T-helper 17 cell (primary cell): ENCODE data around the gene TANC1. TPM values are rescaled to one million over a fixed set of nuclear protein-coding genes. Genes with fewer than 3 reads are reported as not detected.

Experiments
- ATAC-seq: fragments of 150-1000 bp; cut with Tn5 transposase; 2 replicates; pipeline ENCODE4 v1.10.0; 2021; ENCODE audit warnings: mild to moderate bottlenecking, moderate library complexity
- DNase-seq, 3 donors: peaks; one replicate each; pipeline versions ENCODE4 v3.0.0 to v3.0.0-alpha.2; 2020 to 2021
- H3K9me3 ChIP-seq: one replicate; pipeline ENCODE4 v1.7.0; 2013; ENCODE audit warnings: low read length, mild to moderate bottlenecking; ENCODE audit not compliant: control insufficient read depth, poor library complexity, severe bottlenecking
- H3K27ac Mint-ChIP-seq: one replicate; pipeline ENCODE4 v1.8.0; 2022; ENCODE audit warnings: mild to moderate bottlenecking, moderate library complexity, mixed read lengths
- H3K27me3 Mint-ChIP-seq: one replicate; pipeline ENCODE4 v1.8.0; 2022; ENCODE audit warnings: mixed read lengths
- H3K36me3 Mint-ChIP-seq: one replicate; pipeline ENCODE4 v1.8.0; 2022; ENCODE audit warnings: low read depth, mixed read lengths
- H3K4me1 Mint-ChIP-seq: one replicate; pipeline ENCODE4 v1.8.0; 2022; ENCODE audit warnings: mild to moderate bottlenecking, mixed read lengths
- H3K4me3 Mint-ChIP-seq: one replicate; pipeline ENCODE4 v1.8.0; 2022; ENCODE audit warnings: mild to moderate bottlenecking, moderate library complexity, mixed read lengths
- total RNA-seq, 4 donors: library from RNA in 2 of 4; stranded (reverse) in 2 of 4; gene quantifications; one replicate each; pipeline ENCODE4 v1.2.3 and lab custom pipeline; 2022 to 2026

TANC1 gene
- total RNA-seq (1 to 10 TPM; 1.4 to 2.6 TPM), total RNA-seq (lab: John Stamatoyannopoulos, UW) (4.6 to 9.4 reads per million in 2 donors)

DNA sequence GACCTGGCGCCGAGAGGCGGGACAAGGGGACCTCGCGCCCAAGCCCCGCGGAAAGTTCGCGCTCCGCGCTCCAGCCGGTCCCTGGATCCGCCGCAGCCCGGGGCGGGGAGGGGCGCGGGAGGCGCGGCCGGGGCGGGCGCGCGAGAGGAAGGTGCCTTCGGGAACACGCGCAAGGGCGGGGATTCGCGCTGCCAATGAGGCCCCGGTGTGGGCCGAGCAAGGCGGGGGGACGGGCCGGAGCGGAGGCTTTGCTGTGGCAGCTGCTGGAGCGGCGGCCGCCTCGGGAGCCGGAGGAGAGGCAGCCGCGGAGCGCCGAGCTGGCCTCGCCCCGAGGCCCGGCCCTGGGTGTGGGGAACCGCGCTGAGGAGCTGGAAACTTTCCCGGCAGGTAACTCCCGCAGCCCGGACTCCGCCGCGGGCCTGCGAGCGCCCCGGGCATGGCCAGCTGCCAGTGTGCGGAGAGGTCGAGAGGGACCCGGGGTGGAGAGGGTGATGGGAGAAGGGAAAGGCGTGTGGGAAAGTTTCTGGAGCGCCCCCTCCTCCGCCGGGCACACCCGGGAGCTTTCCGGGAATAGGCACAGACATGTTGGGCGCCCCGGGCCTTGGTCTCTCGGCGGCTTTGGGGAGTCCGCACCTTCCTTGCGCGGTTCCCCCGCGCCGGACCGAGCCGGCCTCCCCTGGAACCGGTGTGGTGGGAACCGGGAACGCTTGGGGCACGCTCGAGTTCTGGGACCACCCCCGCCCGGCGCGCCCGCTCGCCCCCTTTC, at the start of gene TANC1:
TSS of gene TANC1 (plus strand) at position 245 of the 766 bp plus-strand sequence. CDS start 97,271 bp downstream, outside the sequence.
- H3K9me3 ChIP-seq = no peaks in the 10 kb centered on the region
- Mint-ChIP-seq H3K4me1 (peaks cover 14% of the 10 kb centered on the region), H3K4me3 (peak within 1 kb of the TSS; percentile 90), H3K27ac (peak within 1 kb of the TSS; percentile 29), H3K36me3 (peaks cover 2% of the 10 kb centered on the region), H3K27me3 (peaks cover 25% of the 10 kb centered on the region)
- DNase-seq (peak; percentile 41 to 46 (median 44)), ATAC-seq (peak; percentile 93)

GRCh38 chr2:158921599-158922408, 46.6 kb upstream of the TANC1 start:
- Mint-ChIP-seq H3K27me3 (peaks cover 22% of the 10 kb centered on the region), H3K36me3 (no peaks in the 10 kb centered on the region), H3K4me1 (no peaks in the 10 kb centered on the region), H3K27ac (no peak overlapping the region), H3K4me3 (no peak overlapping the region)
- DNase-seq = no peak
- no peak for ATAC-seq
- peaks cover 3% of the 10 kb centered on the region for H3K9me3 ChIP-seq

GRCh38 chr2:158922601-158923000, 45.8 kb upstream of the TANC1 start:
- Mint-ChIP-seq H3K27ac (no peak overlapping the region), H3K4me1 (no peaks in the 10 kb centered on the region), H3K4me3 (no peak overlapping the region), H3K27me3 (peaks cover 22% of the 10 kb centered on the region), H3K36me3 (no peaks in the 10 kb centered on the region)
- peaks cover 3% of the 10 kb centered on the region for H3K9me3 ChIP-seq
- DNase-seq (no peak), ATAC-seq (no peak)

DNA sequence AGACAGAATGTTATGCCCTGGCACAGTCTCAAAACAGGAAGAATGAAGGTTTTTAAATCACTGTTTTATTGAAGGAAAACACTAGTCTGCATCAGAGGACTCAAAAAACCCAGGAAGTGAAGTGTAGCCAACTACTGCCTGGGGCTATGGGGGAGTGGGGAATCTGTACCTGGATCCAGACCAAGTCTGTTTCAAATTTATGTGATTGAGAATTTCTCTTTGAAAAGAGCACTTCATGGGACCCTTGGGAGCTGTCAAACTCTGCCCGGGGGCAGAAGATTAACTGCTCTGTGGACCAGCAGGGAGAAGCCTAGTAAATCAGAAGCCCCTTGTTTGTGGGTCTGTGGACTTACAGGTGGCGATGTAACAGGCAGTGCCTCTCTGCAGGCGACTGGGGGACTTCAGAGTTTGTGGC, 45.3 kb upstream of the TANC1 start:
- no peak overlapping the region for H3K27ac Mint-ChIP-seq
- H3K4me3 Mint-ChIP-seq = no peak overlapping the region
- H3K36me3 Mint-ChIP-seq = no peaks in the 10 kb centered on the region
- no peaks in the 10 kb centered on the region for H3K4me1 Mint-ChIP-seq
- H3K9me3 ChIP-seq = peaks cover 3% of the 10 kb centered on the region
- no peak for ATAC-seq
- H3K27me3 Mint-ChIP-seq = peaks cover 22% of the 10 kb centered on the region
- no peak for DNase-seq

DNA sequence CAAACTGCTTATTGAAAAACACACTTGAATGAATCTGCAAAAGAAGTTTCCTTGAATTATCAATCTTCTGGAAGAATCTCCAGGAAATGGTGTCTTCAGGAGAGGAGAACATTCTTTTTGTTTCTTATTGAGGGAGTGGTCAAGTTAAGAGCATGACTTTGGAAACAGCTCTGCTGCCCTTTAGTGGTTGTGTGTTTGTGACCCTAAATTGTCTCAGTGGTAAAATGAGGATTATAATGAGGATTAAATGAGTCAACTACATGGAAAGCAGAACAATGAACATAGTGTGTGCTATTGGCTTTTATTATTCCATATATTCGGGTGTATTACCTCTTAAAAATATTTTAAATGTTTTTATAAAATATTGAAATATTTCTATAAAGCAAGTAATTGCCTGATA, 44.8 kb upstream of the TANC1 start:
- DNase-seq (no peak), ATAC-seq (no peak)
- H3K9me3 ChIP-seq = peaks cover 3% of the 10 kb centered on the region
- no peaks in the 10 kb centered on the region for H3K4me1 Mint-ChIP-seq
- peaks cover 22% of the 10 kb centered on the region for H3K27me3 Mint-ChIP-seq
- H3K27ac Mint-ChIP-seq = no peak overlapping the region
- H3K36me3 Mint-ChIP-seq = no peaks in the 10 kb centered on the region
- H3K4me3 Mint-ChIP-seq = no peak overlapping the region

DNA sequence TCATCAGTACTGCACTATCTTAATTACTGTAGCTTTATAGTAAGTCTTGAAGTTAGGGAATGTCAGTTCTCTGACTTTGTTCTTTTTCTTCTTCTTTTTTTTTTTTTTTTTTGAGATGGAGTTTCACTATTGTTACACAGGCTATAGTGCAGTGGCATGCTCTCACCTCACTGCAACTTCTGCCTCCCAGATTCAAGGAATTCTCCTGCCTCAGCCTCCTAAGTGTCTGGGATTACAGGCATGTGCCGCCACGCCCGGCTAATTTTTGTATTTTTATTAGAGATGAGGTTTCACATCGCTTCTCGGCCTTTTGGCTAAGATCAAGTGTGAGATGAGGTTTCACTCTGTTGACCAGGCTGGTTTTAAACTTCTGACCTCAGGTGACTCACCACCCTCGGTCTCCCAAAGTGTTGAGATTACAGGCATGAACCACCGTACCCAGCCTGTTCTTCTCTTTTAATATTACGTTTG, 41.9 kb upstream of the TANC1 start:
- ATAC-seq (no peak), DNase-seq (no peak)
- Mint-ChIP-seq H3K27ac (no peak overlapping the region), H3K27me3 (peaks cover 17% of the 10 kb centered on the region), H3K36me3 (no peaks in the 10 kb centered on the region), H3K4me3 (no peak overlapping the region), H3K4me1 (no peaks in the 10 kb centered on the region)
- H3K9me3 ChIP-seq = peaks cover 3% of the 10 kb centered on the region

- Mint-ChIP-seq H3K4me3 (no peak overlapping the region), H3K36me3 (no peaks in the 10 kb centered on the region), H3K27ac (no peak overlapping the region), H3K27me3 (peaks cover 2% of the 10 kb centered on the region), H3K4me1 (no peaks in the 10 kb centered on the region)
- ATAC-seq (no peak), DNase-seq (no peak)
- H3K9me3 ChIP-seq = no peaks in the 10 kb centered on the region
Observed at GRCh38 chr2:158928515-158928914, 39.9 kb upstream of the TANC1 start.

- Mint-ChIP-seq H3K4me3 (no peak overlapping the region), H3K36me3 (no peaks in the 10 kb centered on the region), H3K27me3 (no peaks in the 10 kb centered on the region), H3K4me1 (no peaks in the 10 kb centered on the region), H3K27ac (no peak overlapping the region)
- no peak for ATAC-seq
- no peak for DNase-seq
- no peaks in the 10 kb centered on the region for H3K9me3 ChIP-seq
Observed at GRCh38 chr2:158928965-158929364, 39.5 kb upstream of the TANC1 start.

- no peak overlapping the region for H3K27ac Mint-ChIP-seq
- no peak overlapping the region for H3K4me3 Mint-ChIP-seq
- H3K4me1 Mint-ChIP-seq = peaks cover 3% of the 10 kb centered on the region
- no peak for DNase-seq
- no peaks in the 10 kb centered on the region for H3K9me3 ChIP-seq
- ATAC-seq = no peak
- no peaks in the 10 kb centered on the region for H3K36me3 Mint-ChIP-seq
- H3K27me3 Mint-ChIP-seq = peaks cover 7% of the 10 kb centered on the region
Observed at GRCh38 chr2:158931572-158931971, 36.9 kb upstream of the TANC1 start.

DNA sequence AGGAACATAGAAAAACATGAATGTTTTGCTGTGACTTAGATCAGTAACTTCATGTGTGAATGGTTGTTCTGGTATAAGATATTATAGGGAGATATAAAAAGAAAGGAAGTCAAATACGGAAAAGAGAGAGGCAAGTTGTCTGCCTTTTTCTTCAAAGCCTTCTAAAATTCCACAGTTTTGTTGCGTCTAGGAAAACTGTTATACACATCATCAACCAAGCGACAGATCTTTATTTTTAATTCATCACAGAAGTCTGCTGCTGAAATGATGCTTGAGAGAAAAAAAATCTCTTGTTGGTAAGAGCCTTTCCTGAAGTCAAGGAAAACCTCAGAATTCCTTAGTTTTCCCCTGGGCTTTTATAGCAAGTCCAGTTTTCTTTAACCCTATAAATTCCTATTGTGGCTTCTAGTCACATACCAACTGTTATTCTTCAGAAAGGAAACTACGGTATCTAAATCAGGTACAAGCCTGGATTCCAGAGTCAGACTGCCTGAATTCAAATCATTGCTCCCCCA, 36.3 kb upstream of the TANC1 start:
- Mint-ChIP-seq H3K27me3 (peaks cover 7% of the 10 kb centered on the region), H3K4me1 (peaks cover 3% of the 10 kb centered on the region), H3K27ac (no peak overlapping the region), H3K36me3 (no peaks in the 10 kb centered on the region), H3K4me3 (no peak overlapping the region)
- H3K9me3 ChIP-seq = no peaks in the 10 kb centered on the region
- DNase-seq = no peak
- no peak for ATAC-seq

- Mint-ChIP-seq H3K4me1 (peaks cover 3% of the 10 kb centered on the region), H3K27me3 (peaks cover 7% of the 10 kb centered on the region), H3K27ac (peak overlapping the region; percentile 21), H3K36me3 (no peaks in the 10 kb centered on the region), H3K4me3 (no peak overlapping the region)
- ATAC-seq (no peak), DNase-seq (no peak)
- H3K9me3 ChIP-seq = no peaks in the 10 kb centered on the region
Observed at GRCh38 chr2:158934170-158934569, 34.3 kb upstream of the TANC1 start.

GRCh38 chr2:158935617-158936016, 32.8 kb upstream of the TANC1 start:
- Mint-ChIP-seq H3K4me3 (no peak overlapping the region), H3K4me1 (peaks cover 3% of the 10 kb centered on the region), H3K27me3 (peaks cover 7% of the 10 kb centered on the region), H3K27ac (no peak overlapping the region), H3K36me3 (no peaks in the 10 kb centered on the region)
- DNase-seq (no peak), ATAC-seq (no peak)
- H3K9me3 ChIP-seq = no peaks in the 10 kb centered on the region

DNA sequence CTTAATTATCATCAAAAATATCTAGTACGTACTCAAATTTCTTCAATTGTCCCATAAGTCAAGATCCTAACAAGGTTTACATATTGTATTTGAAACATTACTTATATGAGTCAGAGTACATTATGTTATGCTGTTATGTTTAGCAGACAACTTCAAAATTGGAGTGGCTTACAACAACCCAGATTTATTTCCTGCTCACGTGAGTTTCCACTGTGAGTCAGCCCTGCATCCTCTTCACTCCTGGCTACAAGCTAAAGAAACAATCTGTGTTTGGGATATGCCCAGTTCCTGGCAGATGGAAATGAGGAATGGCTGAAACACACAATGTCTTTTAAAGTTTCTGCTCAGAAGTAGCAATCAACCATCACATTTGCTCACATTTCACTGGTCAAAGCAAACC, 31.5 kb upstream of the TANC1 start:
- Mint-ChIP-seq H3K4me1 (peaks cover 3% of the 10 kb centered on the region), H3K4me3 (no peak overlapping the region), H3K27ac (no peak overlapping the region), H3K27me3 (peaks cover 7% of the 10 kb centered on the region), H3K36me3 (no peaks in the 10 kb centered on the region)
- no peak for DNase-seq
- H3K9me3 ChIP-seq = no peaks in the 10 kb centered on the region
- ATAC-seq = no peak
